Ectodermal cell (in vitro differentiated cells): ENCODE results near the gene HSPA1A.
"Not testable (repeated sequence)": the region's sequence is repeated elsewhere in the genome, so short reads cannot be mapped to it uniquely, and the experiment has no call there.

Source experiments
- H3K27ac ChIP-seq: 2 replicates; pipeline ENCODE4 v1.7.0; 2013; ENCODE audit warnings: mild to moderate bottlenecking, low read depth, low read length; ENCODE audit not compliant: insufficient read depth, poor library complexity, severe bottlenecking
- H3K27me3 ChIP-seq: 2 replicates; pipeline ENCODE4 v1.7.0; 2013; ENCODE audit warnings: mild to moderate bottlenecking, low read length; ENCODE audit not compliant: insufficient read depth, control insufficient read depth, poor library complexity, severe bottlenecking
- H3K36me3 ChIP-seq: one replicate; pipeline ENCODE4 v1.7.0; 2013; ENCODE audit warnings: low read length; ENCODE audit not compliant: control insufficient read depth, insufficient read depth
- H3K4me1 ChIP-seq: one replicate; pipeline ENCODE4 v1.7.0; 2013; ENCODE audit warnings: low read length; ENCODE audit not compliant: control insufficient read depth, insufficient read depth
- H3K4me3 ChIP-seq: 2 replicates; pipeline ENCODE4 v1.7.0; 2013; ENCODE audit warnings: low read depth, low read length, control low read depth; ENCODE audit not compliant: insufficient read depth
- H3K9me3 ChIP-seq: 2 replicates; pipeline ENCODE4 v1.7.0; 2013; ENCODE audit warnings: mild to moderate bottlenecking, low read length, moderate library complexity; ENCODE audit not compliant: control insufficient read depth
- WGBS, 2 experiments: methylation state at CpG; one replicate each; pipeline ENCODE4 v1.1.7; 2013; ENCODE audit warnings: missing lambda C conversion rate in 2 of 2; 5-methylcytosine and 5-hydroxymethylcytosine counted together

The HSPA1A gene

GRCh38 chr6:31836474-31837368 is 21.4 kb downstream of the HSPA1A start:
- no peak overlapping the region for H3K27ac ChIP-seq
- no peaks in the 10 kb centered on the region for H3K9me3 ChIP-seq
- WGBS, 2 experiments, result 26 to 34% methylated on average over 11 of the region's 12 CpGs
- peaks cover 43% of the 10 kb centered on the region for H3K36me3 ChIP-seq
- H3K27me3 ChIP-seq, result no peaks in the 10 kb centered on the region
- H3K4me1 ChIP-seq, result peaks cover 19% of the 10 kb centered on the region
- H3K4me3 ChIP-seq, result peak overlapping the region; percentile 100

- Histone ChIP-seq H3K27ac (no peak overlapping the region), H3K9me3 (no peaks in the 10 kb centered on the region), H3K36me3 (peaks cover 43% of the 10 kb centered on the region), H3K4me1 (peaks cover 19% of the 10 kb centered on the region), H3K4me3 (peak overlapping the region; percentile 100), H3K27me3 (no peaks in the 10 kb centered on the region)
- 72 to 97% methylated on average over 1 of the region's 1 CpG for WGBS, 2 experiments
These were observed 22.2 kb downstream of the HSPA1A start for GRCh38 chr6:31837369-31838113.

- Histone ChIP-seq H3K36me3 (peaks cover 43% of the 10 kb centered on the region), H3K4me1 (peaks cover 19% of the 10 kb centered on the region), H3K4me3 (peak overlapping the region; percentile 100)
- not testable (repeated sequence) for H3K27ac ChIP-seq, H3K9me3 ChIP-seq, H3K27me3 ChIP-seq
- WGBS, 2 experiments, result 93 to 95% methylated on average over 9 of the region's 9 CpGs
These were observed 22.8 kb downstream of the HSPA1A start for GRCh38 chr6:31838114-31838553.

GRCh38 chr6:31838968-31839367 is 23.6 kb downstream of the HSPA1A start:
- Histone ChIP-seq H3K27me3 (no peaks in the 10 kb centered on the region), H3K4me1 (peaks cover 19% of the 10 kb centered on the region), H3K27ac (no peak overlapping the region), H3K4me3 (no peak overlapping the region), H3K36me3 (peaks cover 43% of the 10 kb centered on the region), H3K9me3 (no peaks in the 10 kb centered on the region)
- WGBS, 2 experiments, result 94 to 96% methylated on average over 3 of the region's 3 CpGs

GRCh38 chr6:31839779-31840126 is 24.4 kb downstream of the HSPA1A start:
- H3K27ac ChIP-seq, H3K27me3 ChIP-seq, H3K9me3 ChIP-seq, H3K4me3 ChIP-seq: not testable (repeated sequence)
- 94 to 96% methylated on average over 8 of the region's 8 CpGs for WGBS, 2 experiments
- H3K4me1 ChIP-seq, result peaks cover 19% of the 10 kb centered on the region
- H3K36me3 ChIP-seq, result peaks cover 43% of the 10 kb centered on the region

GRCh38 chr6:31842053-31842452 is 26.7 kb downstream of the HSPA1A start:
- Histone ChIP-seq H3K4me1 (peaks cover 9% of the 10 kb centered on the region), H3K27me3 (no peaks in the 10 kb centered on the region), H3K9me3 (no peaks in the 10 kb centered on the region), H3K4me3 (no peak overlapping the region), H3K36me3 (peaks cover 38% of the 10 kb centered on the region), H3K27ac (no peak overlapping the region)
- 92 to 97% methylated on average over 9 of the region's 9 CpGs for WGBS, 2 experiments

GRCh38 chr6:31844507-31844906 is 29.2 kb downstream of the HSPA1A start:
- no peak overlapping the region for H3K27ac ChIP-seq
- H3K27me3 ChIP-seq, result no peaks in the 10 kb centered on the region
- H3K4me1 ChIP-seq, result no peaks in the 10 kb centered on the region
- no peak overlapping the region for H3K4me3 ChIP-seq
- peaks cover 15% of the 10 kb centered on the region for H3K36me3 ChIP-seq
- H3K9me3 ChIP-seq, result no peaks in the 10 kb centered on the region
- WGBS, 2 experiments, result 93 to 95% methylated on average over 3 of the region's 3 CpGs

- 93 to 97% methylated on average over 2 of the region's 2 CpGs for WGBS, 2 experiments
- Histone ChIP-seq H3K27me3 (no peaks in the 10 kb centered on the region), H3K4me1 (no peaks in the 10 kb centered on the region), H3K36me3 (no peaks in the 10 kb centered on the region), H3K9me3 (no peaks in the 10 kb centered on the region), H3K4me3 (no peak overlapping the region), H3K27ac (no peak overlapping the region)
These were observed 32.1 kb downstream of the HSPA1A start for GRCh38 chr6:31847276-31847978.

GRCh38 chr6:31850765-31851484 is 35.6 kb downstream of the HSPA1A start:
- Histone ChIP-seq H3K27ac (no peak overlapping the region), H3K9me3 (no peaks in the 10 kb centered on the region), H3K36me3 (no peaks in the 10 kb centered on the region), H3K4me3 (no peak overlapping the region), H3K4me1 (no peaks in the 10 kb centered on the region), H3K27me3 (no peaks in the 10 kb centered on the region)
- 97% methylated on average over 2 of the region's 2 CpGs for WGBS, 2 experiments
